HL-60 (cell line): Measurements from ENCODE around the gene BMP15.

ENCODE experiments used
- CTCF ChIP-seq: IDR thresholded peaks from one replicate; pipeline ENCODE4 v1.5.1; 2011; ENCODE audit warnings: low read length, control low read depth, inconsistent platforms; ENCODE audit not compliant: insufficient read depth
- REST ChIP-seq: IDR thresholded peaks from 2 replicates; pipeline ENCODE4 v1.6.1; 2012; ENCODE audit warnings: low read depth; ENCODE audit not compliant: insufficient replicate concordance

- no peak for TF ChIP-seq CTCF
- no peak for TF ChIP-seq REST
Observed at GRCh38 chrX:50920132-50920531, 9.6 kb downstream of the BMP15 start.
